Occipital lobe (tissue), 2 donors: ENCODE measurements around the gene ZNF474. TPM values are rescaled to one million over a fixed set of nuclear protein-coding genes. Genes with fewer than 3 reads are reported as not detected.

Source experiments
- DNase-seq: peaks from one replicate; lab custom pipeline; 2025; lab: John Stamatoyannopoulos, UW
- total RNA-seq: library from RNA; depleted of rRNA; stranded (reverse); fragments of >200 nt; gene quantifications from one replicate; pipeline ENCODE4 v1.2.3, GENCODE V29; 2014

Gene ZNF474
- total RNA-seq, 1 donor from 2014 or later: 1.2 TPM

DNA sequence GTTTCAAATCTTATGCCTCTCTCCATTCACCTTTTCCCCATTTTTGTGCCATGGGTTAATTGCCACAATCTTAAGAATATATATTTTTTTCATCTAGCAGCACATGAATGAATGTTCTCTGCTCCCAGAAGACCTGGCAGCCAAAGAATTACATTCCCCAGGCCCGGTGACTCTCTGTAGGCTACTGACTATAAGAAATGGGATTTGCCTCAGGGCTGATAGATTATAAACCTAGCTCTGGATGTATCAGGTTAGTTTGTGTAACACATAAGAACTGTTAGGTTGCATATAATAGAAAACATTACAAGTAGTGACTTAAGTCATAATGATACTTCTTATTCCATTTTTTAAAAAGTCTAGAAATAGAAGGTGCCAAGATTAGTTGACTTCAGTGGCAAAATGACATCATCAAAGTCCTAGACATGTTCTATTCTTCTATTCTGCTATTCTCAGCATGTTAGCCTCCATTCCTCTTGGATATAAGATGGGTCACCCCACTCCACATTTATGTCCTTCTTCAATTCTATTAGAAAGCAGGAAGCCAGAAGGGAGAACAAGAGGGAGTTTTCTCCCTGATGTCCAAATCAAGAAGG, 10.9 kb upstream of the ZNF474 start:
- DNase-seq: no peak

DNA sequence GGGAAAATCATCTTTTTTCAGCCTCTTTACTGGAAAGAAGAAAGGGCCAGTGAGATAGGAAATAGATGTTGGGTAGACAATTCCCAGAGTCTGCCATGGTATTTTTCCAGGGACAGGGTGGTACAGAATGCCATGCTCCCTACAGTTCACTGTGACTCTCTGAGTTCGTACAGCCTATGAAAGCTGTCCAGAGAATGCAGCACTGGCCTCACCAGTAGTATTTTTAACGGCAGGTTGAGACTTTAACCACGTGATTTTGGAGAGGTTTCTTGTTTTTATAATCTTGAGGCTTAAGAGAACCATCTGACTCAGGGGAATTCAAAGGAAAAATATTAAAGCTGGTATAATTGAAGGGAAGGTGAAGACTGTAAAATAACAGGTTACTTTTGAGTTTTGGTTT, 10.1 kb upstream of the ZNF474 start:
- no peak for DNase-seq

DNA sequence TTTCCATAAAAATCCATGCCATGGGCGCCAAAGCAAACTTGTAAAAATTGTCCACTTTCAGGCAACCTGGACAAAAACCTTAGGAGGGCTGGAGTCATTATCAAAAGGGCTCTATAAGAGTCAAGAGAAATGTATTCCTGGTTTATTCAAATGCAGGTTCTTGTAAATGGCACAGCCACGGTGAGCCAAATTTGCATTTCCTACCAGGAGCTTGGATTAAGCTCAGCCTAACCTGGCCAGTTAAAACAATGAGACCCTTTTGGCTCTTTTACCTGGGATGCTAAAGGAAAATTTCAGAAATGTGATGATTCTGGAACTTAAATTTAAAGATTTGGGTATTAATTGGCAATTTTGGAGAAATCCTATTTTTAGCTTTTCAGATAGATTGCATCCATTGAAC, 8.9 kb upstream of the ZNF474 start:
- DNase-seq: no peak

DNA sequence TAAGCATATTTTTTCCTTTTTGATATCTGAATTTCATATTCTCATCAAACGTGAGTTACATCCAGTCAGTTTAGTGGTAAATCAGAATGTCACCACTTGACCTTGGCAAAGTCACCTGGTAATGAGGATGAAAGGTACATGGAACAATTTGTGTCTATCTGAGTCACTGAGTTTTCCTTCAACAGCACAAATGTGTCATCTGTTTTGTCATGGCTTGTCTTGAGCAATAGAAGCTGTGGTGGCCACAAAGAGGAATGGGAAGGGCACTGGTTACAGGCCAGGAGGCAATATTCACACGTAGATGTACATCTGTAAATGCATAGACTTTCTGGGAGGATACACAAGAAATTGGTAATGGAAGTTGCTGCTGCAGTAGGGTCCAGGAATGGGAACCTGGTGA, 8.4 kb upstream of the ZNF474 start:
- DNase-seq: no peak

DNA sequence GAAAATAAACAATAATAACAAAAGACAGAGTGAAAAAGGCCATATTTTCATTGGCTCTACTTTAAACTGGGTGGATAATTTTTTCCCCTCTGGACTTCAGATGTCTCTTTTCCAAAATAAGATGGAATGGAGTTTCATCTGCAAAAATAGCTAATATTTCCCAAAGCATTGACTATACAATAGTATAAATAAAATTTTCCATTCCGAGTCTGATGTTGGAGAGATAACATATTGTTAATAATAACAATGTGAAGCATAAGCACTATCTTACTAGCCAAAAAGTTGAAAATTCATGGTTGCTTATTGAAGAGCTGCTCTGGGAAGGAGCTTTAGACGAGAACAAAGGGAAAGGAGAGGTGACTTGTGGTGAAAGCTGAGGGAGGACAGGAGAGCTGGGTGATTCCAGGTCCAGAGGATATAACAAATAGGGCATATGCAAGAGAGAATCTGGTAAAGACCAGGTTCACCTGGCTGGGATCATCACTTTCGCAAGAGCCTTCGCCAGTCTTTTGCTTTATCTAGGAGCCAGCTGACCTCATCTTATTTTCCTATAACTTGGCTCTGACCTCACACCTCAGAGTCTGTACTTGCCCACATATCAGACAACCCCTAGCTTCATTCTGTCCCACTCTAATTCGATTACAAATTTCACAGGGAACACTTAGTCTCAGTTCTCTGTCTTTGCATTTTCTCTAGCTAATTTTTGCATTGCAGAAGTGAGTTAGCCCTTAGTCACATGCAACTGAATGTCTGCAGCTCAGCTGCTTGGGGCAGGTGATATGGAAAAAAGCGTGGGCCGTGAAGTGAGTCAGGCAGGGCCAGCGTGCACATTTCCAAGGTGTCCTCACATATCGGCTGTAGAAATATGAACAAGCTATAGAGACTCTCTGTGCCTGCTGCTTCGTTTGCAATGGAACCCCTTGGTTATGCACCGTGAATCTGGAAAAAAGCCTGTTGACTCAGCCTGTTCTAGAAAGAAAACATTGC, 7.6 kb upstream of the ZNF474 start:
- no peak for DNase-seq

DNA sequence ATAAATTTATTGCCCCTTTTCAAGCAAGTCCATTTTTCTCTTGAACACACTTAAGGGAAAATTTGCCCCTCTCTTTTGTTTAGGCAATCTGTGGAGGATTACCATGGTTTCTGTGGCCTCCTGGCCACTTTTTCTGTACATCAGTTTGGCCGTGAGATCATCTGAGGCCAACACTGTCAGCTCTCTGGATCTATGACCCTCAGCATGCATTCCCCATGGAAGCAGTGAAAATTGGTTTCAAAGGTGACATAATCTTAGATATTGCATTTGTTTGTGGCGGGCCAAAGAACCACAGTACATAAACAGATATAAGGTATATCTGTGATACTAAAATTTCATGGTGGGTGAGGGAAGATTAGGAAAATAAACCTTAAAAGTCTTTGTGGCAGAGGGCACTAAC, 4.6 kb upstream of the ZNF474 start:
- no peak for DNase-seq

DNA sequence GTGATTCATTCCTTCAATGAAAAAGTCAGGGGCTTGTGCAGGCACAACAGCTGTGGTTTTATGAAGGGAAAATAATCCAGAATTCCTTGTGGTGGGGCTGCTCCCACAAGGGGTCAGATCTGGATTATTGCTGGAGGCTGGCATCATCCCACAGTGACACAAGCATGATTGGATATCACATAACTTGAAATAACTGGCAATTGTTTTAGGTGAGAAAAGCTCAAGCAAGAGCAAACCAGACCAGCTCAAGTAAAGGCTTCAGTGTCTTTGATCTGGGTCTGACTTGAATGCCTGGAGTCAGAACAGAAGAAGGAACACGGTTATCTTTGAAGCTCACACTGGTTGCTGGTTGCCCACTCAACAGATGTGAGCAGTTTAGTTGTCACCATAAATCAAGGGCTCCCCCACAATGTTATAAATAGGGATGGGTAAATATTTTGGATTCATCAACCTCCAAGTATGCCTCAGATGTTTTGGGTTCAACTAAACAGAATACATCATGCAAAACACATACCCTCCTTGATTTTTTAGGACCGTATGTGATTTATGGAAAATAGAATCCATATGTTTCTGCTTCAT, 3.1 kb upstream of the ZNF474 start:
- DNase-seq: no peak

DNA sequence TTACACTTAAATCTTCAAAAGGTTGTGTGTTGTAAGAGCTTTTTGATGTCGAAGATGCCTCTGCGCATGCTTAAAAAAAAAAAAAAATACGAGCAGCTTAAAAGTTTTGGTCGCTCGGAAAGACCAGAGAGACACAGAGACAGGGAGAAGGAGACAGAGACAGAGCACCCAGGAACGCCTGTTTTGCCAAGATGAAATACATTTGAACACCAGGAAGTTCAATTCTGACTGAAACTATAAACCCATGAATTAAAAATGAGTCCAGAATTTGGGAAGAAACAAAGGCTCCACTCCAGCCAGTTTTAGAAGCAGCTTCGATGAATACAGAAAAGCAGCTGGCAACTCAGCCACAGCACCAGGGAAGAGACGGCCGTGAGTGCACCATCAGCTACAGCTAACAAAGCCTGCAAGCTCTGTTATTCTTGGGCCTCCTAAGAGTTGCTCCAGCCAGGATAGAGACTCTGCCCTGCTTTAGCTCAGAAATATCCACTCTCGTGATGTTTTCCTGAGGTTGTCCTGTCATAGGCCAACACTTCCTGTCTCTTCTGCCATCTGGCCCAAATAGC, 2.5 kb upstream of the ZNF474 start:
- DNase-seq: peak; percentile 12

DNA sequence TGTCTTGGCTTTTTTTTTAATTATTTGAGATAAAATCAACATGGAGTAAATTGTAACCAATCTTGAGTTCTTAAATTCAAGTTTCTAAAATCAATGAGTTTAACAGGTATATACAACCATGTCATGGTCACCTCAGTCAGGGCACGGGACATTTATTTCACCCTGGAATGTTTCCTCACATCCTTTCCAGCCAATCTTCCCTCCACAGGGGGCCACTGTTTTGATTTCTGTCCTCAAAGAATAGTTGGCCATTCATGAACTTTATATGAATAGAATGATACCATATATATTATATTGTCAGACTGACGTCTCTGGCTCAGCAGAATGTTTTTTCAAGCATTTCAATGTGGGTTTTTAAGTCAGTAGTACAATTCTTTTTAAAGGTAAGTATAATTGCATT, 806 bp downstream of the ZNF474 start:
- DNase-seq: no peak

DNA sequence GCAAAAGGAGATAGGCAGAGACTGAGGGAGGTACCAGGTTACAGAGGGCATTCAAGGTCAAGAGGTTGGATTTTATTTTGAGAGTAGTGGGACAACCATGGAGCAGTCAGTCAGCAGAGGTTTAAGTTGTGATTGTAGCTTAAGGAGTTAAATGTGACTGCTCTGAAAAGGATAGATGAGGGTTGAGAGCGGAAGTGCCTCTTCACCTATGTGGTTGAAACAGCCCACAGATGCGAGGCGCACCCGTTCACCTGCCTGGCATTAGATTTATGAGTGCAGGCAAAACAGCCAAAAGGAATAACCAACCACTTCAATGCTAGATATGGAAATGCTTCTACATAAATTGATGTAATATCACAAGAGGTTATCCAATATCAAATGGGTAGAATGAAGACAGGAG, 8.4 kb downstream of the ZNF474 start:
- DNase-seq: no peak

DNA sequence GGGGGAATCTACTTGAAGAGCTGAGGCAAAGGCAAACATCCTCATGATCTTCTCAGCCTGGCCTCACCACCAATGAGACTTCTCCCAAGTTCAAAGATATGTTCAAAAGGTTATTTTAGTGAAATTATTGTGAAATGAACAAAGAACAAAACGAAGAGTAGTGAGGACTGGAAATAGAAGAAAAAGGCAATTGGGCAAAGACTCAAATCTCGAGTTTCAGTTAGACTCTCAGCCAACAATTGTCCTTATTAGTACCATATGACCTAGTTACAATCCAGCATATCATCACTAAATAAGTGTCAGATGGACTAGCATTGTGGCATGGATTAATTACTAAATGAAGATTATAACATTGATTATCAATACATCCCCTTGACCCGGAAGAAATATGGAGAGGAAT, 9.0 kb downstream of the ZNF474 start:
- no peak for DNase-seq

DNA sequence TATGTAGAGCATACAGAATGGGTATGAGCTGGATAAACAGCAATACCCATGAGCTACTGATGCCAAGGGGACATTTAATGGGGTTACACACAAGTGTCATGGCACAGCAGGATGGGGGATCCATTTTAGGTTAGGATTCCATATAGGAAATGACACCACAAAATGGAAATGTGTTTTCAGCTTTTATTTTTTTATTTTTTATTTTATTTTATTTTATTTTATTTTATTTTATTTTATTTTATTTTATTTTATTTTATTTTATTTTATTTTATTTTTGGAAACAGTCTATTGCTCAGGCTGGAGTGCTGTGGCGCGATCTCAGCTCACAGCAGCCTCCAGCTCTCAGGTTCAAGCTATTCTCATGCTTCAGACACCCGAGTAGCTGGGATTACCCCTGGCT, 11.6 kb downstream of the ZNF474 start:
- DNase-seq: no peak

DNA sequence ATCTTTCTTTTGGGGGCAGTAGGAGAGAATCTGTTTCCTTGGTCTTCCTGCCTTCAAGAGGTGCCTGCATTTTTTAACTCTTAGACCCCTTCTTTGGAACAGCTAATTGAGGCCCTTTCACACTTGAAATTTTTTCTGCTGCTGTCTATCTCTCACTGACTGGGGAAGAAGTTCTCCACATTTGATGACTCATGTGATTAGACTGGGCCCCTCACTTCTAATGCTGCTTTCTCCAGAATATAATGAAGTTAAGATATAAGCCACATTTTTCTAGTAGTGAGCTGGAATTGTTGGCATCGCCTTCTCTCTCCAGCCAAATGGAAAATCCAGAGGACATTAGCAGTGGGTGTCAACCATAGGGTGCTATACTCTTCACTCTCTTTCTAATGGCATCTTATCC, 12.4 kb downstream of the ZNF474 start:
- DNase-seq: no peak

DNA sequence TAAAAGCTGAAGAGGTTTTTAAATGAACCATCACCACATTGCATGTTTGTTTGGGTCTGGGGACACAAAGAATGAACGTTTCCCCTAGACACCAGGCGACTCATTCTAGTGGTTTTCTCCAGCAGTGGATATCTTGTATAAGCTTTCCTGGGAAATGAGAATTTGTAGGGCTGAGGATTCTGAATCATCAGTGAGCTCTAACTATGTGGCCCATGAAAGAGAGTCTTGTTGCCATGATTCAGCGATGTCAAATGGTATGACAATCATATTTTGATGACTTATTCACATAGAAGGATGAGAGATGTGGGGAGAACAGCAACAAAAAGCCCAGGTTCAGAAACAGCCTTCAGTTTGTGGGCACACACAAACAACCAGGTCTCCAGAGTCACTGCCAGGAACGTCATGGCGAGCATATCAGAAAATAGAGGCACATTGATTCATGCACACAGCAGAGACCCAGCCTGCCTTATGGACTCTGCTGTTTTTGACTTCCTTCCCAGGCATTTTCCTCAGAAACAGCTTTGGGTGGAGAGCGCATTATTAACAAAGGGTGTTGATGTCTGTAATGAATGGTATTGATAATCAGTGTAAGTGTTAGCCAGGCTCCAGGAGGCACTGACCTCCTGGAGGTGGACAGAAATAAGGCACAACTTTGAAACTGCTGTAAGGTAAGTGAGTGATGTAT, 13.3 kb downstream of the ZNF474 start:
- no peak for DNase-seq

DNA sequence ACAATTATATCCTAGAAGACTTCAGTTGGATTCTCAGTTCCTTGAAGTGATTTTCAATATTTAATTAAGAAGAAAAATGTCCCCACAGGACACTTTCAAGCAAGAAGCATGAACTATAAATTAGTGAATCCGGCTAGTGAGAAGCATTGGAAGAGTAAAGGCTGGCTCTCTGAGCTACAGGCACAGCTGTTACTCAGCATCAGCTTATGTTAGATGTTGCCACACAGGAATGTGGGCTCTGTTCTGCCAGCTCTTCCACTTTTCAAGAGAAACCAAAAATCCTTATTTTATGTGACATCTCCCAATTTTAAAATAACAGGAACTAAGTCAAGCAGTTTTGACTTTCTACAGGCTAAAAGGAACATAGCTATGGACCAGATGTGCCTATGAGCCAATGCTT, 14.9 kb downstream of the ZNF474 start:
- DNase-seq: no peak

DNA sequence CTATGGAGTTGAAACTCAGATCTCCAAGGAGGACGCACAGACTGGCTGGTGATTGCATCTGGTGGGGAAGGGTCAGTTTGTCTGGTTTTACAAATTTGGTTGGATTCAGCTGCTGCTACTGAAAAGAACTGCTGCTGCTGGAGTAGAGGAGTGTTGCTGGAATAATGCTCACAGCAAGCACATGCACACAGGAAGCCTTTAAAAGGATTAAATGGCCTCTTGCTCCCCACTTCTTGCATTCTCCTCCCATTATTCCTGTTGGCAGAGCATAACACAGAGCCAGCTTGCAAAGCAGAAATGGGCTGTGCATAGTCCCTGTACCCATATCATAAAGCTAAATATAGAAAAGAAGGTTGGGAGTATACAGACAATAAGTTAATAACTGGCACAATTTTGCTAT, 16.6 kb downstream of the ZNF474 start:
- DNase-seq: no peak

DNA sequence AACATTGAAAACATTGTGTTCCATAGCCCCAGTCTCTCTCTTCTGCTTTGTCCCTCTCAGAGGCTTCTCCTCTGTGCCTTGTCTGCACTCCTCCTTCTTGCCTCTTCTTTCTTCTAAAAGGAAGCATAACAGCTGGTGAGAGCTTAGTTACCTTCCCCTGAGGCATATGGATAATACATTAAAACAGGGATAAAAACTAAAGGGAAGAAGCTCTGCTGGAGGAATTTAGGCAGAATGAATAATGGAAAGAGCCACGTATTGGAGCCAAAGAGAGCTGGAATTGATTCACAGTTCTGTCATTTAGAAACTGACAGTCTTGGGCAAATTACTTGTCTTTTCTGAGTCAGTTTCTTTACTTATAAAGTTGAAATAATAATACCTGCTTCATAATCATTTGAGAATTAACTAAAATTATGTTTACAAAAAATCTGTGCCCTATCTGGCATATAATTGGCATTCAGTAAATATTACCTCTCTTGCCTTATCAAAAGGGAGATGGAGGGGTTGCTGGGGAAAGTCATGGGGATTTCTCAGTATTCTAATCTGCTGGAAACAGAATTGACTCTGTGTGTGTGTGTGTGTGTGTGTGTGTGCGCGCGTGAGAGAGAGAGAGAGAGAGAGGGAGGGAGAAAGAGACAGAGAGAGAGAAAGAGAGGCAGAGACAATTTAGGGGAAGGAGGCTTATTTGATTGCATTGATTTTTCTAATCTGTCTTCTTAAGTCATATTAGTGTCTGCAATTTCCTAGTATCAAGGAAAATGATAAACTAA, 20.2 kb downstream of the ZNF474 start:
- no peak for DNase-seq

DNA sequence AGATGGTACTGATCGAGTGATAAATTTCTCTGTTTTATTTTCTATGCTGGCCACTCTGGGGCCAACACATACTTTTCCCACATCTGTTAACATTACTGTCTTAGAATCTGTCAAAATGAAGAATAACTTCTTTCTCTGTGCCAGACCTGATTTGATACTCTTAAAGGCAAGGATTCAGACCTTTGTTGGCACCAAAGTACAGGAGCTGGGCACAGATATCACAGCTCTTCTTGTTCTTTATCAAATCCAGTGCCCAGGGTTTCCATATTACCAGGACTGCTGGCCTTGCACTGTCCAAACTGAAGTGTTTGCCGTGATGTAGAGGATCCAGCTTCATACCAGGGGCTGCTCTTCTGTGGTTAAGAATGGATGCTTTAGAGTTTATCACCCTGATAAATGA, 20.9 kb downstream of the ZNF474 start:
- DNase-seq: no peak

DNA sequence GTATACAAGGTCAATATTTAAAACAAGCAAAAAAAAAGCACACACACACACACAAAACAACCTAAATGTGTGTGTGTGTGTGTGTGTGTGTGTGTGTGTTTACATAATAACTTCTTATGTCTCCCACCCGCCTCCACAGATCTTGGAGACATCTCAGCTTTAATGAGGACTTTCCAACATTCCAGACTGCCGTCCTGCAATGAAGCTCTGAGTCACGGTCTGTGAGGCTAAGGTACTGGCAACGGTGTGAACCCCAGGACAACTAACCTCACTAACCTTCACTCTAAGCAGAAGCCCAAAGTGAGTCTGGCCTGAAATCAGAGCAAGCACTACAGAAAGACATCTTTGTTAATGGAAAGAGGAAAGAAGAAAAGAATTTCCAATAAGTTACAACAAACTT, 22.3 kb downstream of the ZNF474 start:
- DNase-seq: no peak

DNA sequence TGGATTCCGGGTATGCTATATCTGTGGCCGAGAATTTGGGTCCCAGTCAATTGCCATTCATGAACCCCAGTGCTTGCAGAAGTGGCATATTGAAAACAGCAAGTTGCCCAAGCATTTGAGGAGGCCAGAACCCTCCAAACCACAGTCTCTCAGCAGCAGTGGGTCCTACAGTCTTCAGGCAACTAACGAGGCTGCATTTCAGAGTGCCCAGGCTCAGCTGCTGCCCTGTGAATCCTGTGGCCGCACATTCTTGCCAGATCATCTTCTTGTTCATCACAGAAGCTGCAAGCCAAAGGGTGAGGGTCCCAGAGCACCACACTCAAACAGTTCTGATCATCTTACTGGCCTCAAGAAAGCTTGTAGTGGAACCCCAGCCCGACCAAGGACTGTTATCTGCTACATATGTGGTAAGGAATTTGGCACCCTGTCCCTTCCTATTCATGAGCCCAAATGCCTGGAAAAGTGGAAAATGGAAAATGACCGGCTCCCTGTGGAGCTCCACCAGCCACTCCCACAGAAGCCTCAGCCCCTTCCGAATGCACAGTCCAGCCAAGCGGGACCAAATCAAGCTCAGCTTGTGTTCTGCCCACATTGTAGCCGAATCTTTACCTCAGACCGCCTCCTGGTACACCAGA, 23.0 kb downstream of the ZNF474 start:
- no peak for DNase-seq

DNA sequence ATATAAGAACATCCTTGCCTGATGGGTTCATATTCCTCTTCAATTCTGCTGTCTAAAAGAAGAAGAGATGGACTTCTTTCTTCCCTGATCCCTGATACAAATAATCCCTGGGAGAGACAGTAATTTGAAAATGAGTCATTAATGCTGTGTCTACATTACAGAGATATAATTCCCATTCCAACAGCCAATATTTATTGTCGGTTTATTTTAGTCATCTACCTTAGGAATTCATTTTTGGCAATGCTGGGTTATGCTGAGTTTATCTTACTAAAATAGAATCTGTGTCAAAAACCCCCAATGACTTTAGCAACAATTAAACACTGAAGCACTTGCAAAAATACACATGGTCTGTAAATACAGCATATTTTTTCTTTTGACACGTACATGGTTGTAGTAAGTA, 23.9 kb downstream of the ZNF474 start:
- DNase-seq: no peak
